Stromal cell of bone marrow (primary cell): ENCODE data around the gene CDKAL1.

Source experiments
- DNase-seq: peaks from one replicate; pipeline ENCODE4 v3.0.0-alpha.2; 2012; ENCODE audit warnings: low read depth

Gene CDKAL1

DNA sequence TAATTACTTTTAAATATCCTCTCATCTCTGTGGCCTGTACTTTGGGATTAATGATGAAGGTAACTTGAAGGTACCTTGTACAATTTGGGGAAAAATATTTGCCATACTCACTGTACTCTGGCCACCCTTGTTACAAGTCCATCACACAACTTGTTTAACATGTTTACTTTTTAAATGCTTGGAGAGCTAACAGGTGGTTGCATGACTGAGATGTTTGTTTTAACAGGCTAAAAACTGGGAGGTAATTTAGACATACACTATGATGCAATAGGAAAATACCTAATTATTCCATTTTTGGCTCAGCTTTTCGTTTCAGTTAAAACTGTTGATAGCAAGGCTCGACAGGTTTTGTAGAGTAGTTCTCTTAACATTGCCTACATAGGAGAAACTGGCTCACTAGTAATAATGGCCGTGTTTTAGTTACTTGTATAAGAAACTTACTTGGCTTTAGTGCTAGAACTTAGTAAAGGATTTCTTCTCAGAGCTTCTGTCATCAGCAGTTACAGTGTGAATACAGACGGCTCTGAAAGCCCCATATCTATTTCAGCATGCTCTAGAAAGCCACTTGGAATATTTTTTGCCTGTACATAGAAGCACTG, 569.5 kb downstream of the CDKAL1 start:
- no peak for DNase-seq

DNA sequence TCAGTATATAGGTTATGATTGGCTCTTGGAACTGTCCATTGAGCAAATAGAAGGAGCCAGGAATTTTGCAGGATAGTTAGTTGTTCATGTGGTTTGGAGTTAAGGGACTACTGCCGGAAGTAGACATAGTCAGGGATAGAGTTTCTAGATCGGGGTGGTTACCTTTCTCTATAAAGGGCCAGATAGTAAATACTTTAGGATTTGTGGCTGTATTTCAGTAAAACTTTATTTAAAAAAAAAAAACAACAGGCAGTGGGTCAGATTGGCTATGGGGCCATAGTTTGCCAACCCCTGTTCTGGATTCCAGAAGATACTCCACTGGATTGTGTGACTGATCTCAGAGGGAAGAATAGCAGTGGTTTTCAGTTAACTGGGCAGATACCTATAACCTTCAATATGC, 570.0 kb downstream of the CDKAL1 start:
- DNase-seq = no peak

DNA sequence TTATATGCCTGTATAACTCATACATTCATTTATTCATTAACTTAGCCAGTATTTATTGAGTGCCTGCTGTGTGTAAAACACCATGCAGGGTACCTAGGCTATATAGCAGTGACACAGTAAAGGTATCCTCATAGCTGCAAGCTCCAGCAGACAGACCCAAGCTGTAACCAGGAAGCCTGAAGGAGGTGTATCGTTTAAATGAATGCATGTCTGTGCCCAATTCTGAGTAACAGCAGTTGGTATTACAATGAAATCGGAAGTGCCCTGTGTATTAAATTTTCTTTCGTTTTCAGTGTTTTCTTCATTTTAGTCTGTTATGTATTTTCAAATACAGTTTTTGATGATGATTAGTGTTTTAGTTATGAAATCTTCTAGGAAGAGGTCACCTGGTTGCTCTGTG, 573.5 kb downstream of the CDKAL1 start:
- no peak for DNase-seq

- DNase-seq = peak; percentile 30
Measured at GRCh38 chr6:21109391-21110178, 575.3 kb downstream of the CDKAL1 start.

- no peak for DNase-seq
Measured at GRCh38 chr6:21110684-21111083, 576.4 kb downstream of the CDKAL1 start.

DNA sequence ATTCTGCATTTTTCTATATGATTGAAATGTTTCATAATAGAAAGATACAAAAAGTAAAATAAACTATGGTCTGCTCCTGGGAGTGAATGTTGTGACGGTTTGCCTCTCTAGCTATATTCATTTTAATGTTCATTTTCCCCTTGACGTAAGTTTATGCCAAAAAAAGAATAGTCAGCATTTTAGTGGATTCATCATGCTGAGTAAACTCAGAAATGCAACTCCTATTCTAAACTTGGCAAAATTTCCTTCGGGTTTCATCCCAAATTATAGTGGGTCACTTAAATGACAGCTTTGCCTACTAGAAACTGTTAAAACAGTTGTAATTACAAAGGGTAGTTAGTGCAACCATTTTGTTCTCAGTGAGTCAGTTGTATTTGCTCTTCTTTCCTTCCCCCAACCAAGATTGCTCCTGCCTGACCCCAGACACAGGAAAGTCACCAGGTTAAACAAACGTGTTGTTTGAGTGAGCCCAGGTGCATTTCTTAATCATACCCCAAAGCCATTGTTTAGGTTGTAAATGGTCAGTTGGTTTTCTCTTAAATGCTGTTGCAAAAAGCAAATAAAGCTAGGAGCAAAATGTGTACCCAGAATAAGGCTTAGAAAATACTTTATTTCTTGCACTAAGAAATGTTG, 577.0 kb downstream of the CDKAL1 start:
- peak; percentile 25 for DNase-seq

DNA sequence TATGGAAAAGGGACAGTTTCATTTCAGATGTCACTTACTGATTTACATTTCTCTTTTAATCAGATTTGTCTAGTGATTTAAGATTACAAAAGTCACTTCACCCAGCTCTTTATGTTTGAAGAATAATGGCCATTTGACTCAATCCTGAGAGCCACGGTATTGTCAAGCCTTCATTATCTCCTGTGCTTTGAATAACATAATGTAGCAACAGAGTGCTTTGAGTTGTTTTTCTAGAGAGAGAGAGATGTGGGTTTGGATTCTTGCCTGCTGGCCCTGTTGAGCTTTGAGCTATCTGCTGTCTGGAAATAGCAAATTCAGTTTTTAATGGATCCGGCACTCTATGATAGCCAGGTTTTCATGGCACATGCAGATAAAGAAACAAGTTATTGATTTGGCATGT, 580.9 kb downstream of the CDKAL1 start:
- peak; percentile 54 for DNase-seq

DNA sequence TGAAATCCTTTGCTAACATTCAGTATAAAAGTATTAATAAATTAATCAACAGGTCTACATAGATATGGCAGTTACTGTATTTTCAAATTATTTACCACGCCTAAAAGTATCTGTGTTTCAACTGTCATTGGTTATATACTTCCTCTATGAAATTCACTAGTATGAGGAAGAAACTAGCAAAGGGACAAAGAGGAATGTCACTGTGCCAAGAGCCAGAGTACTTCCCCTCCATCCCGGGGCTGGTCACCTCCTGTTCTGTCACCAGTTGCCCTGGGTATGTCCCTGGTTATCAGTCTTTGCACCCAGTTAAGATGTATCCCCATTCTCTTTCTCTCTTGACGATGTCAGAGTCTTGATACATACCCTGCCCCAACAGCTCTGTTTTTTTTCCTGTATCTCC, 582.5 kb downstream of the CDKAL1 start:
- DNase-seq = no peak

GRCh38 chr6:21118216-21118780, 584.0 kb downstream of the CDKAL1 start:
- DNase-seq = no peak

DNA sequence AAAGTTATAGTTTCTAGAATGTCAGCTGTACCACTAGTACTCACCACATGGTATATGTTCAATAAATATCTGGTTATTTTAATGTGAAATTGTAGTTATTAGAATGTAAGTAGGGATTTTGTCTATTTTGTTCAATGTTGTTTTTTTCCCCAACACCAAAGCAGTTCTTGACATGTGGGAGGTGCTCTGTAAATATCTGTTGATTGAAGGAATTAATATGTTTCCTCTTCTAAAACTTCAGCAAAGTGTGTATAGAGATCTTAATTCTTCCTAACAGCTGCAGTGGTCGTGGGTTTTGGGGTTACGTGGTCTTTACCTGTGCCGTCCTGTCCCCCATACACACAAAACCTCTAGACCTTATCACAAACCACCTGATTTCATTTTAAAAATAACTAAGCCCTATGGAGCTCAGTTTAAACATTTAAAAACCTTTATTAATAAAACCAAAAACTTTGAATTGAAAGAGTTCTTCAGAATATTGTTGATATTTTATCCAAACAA, 587.4 kb downstream of the CDKAL1 start:
- no peak for DNase-seq

GRCh38 chr6:21123507-21124436, 589.5 kb downstream of the CDKAL1 start:
- DNase-seq = no peak

DNA sequence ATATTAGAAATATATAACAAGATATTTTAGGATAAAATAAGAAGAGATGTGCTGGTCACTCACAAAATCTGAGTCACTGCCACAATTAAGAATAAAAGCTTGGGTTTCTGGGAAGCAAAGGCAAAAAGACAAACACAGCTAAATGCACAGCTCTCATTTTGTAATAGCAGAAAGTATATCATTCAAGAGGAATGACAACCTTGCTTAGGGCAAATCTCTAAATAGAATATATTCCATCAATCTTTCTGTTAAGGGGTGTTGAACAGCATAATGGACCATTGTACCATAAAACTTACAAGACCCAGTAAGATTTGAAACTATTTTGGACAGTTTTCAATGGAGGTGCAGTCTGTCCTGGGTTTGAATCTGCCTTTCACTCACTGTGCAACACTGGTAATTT, 594.3 kb downstream of the CDKAL1 start:
- DNase-seq = no peak

DNA sequence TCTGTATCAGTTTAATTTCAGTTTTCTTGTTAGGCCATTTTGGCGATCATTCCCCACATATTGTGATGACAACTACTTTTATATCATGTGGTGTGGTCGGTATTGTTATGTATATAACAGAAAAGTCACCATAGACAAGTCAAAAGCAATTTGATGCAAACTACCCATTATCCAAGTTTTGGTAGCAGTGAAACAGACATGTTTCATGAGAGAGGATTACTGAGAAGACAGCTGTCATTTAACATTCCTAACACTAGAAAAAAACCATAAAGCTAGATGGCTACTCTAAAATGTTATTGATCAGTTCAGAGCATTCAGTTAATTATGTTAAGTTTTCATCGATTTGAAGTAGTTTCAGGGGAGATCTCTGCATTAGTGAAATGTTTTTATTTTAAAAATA, 597.1 kb downstream of the CDKAL1 start:
- DNase-seq = no peak

DNA sequence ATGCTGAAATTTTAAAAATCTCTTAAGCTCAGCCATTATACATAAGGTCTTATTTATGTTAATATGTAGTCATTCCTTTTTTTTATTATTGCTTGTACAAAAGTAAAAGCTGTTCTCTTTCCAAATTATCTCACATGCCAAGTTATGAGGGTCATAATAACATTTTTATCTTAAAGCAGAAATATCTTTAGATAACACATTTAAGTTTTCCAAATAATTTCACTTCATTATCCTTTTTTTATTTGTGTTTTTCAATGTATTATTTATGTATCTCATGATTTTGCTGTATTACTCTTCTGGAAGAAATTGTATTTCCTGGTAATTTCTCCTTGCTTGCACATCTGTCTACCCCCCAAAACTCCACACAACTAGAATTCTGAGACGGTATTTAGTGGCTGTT, 598.2 kb downstream of the CDKAL1 start:
- DNase-seq = no peak

DNA sequence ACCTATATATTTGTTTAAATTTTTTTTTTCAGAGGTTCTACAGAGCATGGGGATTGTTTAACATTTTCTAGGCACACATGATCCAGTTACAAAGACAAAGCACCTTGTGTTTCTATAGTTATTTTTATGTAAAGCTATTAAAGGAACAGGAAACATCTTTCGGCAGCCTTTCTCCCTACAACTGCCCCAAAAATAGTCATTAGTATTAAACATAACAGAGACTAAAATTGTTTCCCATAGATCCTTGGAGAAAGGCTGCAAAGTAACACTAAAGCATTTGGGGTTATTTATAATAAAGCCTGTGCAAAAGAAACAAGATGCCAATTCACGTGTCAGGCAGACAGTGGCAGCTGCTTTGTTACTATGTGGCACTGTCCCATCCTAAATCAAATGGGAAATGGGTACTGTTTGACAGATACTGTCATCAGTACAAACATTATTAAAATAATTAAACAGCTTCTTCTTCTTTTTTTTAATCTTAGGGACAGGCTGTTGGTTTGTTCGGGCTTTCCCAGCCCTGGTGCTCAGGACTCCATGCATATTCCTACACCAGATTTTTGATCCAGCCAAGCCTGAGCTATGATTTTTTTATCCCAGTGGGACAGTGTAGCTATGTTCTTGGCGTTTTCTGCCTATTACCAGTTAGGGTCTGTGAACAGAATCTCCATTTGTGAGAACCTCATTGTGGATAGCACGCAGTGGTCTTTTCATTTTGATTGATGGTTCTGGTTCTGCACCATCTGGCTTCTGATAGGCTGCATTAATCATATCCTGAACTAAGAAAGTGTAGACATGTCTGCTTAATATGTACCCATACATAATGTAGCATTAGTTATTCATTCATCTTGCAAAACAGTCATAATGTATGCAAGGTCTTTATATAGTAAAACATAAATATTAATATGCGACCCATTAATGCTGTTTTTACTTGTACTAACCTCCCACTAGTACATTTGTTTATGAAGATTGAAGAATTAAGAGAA, 598.9 kb downstream of the CDKAL1 start:
- DNase-seq = no peak

DNA sequence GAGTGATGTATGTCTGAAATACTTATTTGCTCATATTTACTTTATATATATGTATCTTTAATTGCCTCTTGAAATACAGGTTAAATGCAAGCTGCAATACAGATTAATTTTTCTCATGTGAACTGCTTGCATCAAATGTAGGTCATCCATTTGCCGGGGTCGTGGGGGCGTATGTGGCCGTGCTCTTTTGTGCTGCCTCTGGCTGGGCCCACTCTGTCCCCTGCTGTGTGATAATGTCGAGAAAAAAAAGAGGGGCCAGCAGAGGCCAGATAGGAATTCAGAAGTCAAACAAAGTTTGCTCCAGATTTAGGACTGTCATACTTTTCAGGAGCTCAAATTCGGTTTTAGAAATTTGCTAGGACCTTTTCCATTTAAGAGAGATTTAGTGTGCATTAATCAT, 599.6 kb downstream of the CDKAL1 start:
- DNase-seq = no peak

- DNase-seq = no peak
Measured at GRCh38 chr6:21134356-21134755, 600.1 kb downstream of the CDKAL1 start.

- DNase-seq = no peak
Measured at GRCh38 chr6:21135484-21136013, 601.3 kb downstream of the CDKAL1 start.

- DNase-seq = no peak
Measured at GRCh38 chr6:21137700-21138335, 603.6 kb downstream of the CDKAL1 start.
